HG03066 (cell line): Measurements from ENCODE around the gene RASL12.
"Not testable (repeated sequence)": the region's sequence is repeated elsewhere in the genome, so short reads cannot be mapped to it uniquely, and the experiment has no call there.

ENCODE experiments used
- ATAC-seq: cut with Tn5 transposase; IDR thresholded peaks from one replicate; pipeline ENCODE4 v1.9.1; 2021; ENCODE audit warnings: low read depth; ENCODE audit not compliant: unreplicated experiment

RASL12 gene, protein sequence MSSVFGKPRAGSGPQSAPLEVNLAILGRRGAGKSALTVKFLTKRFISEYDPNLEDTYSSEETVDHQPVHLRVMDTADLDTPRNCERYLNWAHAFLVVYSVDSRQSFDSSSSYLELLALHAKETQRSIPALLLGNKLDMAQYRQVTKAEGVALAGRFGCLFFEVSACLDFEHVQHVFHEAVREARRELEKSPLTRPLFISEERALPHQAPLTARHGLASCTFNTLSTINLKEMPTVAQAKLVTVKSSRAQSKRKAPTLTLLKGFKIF

DNA sequence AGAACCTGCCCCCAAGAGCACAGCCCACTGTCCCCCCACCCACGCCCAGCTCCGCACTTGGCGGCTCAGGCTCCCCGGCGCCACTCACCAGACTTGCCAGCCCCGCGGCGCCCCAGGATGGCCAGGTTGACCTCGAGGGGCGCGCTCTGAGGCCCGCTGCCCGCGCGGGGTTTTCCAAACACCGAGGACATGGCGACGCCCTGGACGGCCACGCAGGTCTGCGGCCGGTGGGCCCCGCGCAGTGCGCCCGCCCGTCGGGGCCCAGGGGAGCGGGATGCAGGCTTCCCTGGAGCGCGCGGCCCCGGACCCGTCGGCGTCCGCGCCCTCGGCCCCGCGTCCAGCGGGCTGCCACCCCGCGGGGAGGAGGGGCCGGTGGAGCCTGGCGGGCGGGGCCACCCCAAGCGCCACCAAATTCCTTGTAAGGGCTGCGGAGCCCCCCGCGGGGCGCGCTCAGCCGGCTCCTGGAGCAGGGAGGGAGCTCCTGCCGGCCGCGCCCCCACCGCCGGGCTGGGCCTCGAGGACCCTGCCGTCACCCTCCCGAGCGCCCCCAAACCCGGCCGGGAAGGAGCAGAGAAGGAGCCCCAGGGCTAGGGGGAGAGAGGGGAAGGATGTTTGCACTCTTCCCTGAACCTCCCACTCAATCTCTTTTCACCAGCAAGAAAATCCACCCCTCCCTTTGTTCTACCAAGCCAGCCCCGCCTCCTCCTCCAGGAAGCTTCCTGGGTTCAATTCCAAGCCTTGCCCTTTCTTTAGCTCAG is at the start of gene RASL12:
TSS of gene RASL12 (minus strand) at position 347 of the 758 bp plus-strand sequence. CDS start at position 191, 156 bp downstream.
- ATAC-seq: no peak

DNA sequence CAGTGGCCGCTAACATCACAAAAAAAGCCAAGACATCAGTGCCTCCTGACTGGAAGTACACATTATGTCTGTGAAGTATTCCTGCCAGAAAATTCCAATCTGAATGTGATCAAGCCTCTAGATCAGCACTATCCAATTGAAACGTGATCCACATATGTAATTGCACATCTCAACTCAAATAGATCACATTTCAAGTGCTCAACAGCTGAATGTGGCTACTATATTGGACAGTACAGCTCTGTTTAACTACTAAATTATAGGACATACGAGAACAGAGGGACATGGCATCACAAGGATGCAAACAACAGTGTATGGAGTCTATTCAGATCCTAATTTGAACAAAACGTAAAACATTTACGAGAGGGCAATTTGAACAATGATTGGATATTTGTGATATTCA is 47.8 kb upstream of the RASL12 start:
- ATAC-seq: no peak

DNA sequence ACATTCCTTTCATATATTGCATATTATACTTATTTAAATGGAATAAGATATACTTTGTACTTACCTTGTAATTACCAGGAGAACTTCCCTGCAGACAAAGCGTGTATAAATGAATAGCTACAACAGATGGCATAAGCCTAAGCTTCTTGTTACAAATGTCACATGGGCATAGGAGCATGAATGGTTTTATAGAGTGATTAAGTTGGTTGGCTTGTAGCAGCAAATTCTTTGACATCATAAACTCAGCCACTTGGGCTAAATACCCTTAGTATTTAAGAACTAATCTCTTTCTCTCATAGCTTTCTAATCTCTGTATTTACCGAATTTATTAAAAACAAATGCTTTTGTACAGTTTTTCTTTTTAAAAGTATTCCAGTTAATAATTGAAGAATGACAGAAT is 47.3 kb upstream of the RASL12 start, which contains the start of gene UBAP1L:
TSS of gene UBAP1L (minus strand) at position 115 of the 400 bp plus-strand sequence. CDS start 8,985 bp downstream, outside the sequence.
- ATAC-seq: no peak

DNA sequence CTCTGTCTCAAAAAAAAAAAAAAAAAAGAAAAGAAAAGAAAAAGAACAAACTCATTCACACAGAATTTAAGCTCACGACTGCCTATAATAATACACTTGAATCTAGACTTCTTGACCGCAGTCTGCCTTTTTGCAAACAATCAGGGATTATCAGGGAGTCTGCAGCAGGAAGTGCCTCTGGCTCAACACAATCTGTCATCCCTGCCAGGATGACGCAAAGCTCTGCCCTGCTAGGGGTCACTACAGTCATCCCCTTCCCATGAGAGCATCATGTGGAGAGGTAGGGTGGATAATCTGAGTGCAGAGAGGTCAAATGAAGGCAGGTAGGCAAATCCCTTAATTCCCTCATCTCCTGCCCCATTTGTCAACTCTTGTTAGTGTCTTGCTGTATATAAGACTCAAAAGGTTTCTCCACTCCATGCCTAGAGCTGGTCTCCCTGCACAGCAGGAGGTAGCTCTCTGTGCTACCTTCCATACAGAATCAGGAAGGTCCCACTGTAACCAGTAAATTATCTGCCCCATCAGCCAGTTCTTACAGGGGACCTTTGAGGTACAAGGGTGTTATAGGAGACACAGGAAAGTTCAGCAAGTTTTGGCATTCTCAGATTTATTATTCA is 43.0 kb upstream of the RASL12 start:
- no peak for ATAC-seq

DNA sequence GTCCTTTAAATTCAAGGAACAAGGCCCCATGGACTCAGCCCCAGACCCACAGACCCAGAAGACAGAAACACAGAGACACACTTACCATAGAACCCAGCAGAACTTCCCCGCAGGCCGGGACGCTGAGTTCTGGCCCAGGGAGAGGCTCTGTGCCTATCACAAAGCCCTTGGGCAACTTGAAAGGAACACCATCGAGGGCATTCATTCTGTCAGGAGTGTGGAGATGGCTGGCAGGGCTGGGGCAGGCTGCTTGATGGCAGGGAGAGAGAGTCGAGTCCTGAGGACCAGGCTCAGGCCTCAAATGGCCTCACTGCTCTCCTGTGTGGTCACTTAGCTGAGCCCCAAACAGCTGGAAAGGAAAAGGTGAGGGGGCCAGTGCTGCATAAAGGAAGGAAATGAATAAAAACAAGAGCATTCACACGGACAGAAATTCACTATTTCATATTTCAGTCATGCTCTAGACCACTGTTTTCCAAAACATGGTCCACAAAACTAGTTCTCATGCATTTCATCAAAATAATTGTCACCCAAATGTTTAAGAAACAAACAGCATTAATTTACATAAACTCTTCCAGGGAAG is 38.3 kb upstream of the RASL12 start:
- no peak for ATAC-seq

DNA sequence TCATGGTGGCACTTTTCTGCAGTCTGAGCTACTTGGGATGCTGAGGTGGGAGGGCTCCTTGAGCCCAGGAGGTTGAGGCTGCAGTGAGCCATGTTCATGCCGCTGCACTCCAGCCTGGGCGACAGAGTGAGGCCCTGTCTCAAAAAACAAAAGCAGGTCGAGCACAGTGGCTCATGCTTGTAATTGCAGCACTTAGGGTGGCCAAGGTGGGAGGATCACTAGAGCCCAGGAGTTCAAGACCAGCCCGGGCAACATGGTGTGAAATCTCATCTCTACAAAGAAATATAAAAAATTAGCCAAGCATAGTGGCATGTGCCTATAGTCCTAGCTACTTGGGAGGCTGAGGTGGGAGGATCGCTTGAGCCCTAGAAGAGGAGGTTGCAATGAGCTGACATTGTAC is 37.2 kb upstream of the RASL12 start:
- no peak for ATAC-seq

DNA sequence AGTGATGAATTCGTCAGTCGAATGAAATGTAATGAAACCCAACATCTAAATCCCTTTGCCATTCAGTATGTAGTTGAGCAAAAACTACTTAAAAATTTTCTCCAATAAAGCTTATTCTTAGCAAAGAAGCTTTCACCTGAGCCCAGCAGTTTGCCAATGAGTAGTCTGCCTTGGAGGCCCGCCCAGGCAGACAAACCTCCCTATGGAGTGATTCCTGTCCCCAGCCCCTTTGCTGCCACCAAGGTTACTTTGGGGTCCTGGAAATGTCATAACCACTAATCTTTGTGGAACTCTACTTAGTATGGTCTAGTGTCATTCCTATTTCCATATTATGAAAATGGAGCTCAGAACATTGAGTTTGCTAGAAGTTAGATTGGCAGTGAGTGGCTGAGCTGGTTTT is 35.1 kb upstream of the RASL12 start:
- no peak for ATAC-seq

DNA sequence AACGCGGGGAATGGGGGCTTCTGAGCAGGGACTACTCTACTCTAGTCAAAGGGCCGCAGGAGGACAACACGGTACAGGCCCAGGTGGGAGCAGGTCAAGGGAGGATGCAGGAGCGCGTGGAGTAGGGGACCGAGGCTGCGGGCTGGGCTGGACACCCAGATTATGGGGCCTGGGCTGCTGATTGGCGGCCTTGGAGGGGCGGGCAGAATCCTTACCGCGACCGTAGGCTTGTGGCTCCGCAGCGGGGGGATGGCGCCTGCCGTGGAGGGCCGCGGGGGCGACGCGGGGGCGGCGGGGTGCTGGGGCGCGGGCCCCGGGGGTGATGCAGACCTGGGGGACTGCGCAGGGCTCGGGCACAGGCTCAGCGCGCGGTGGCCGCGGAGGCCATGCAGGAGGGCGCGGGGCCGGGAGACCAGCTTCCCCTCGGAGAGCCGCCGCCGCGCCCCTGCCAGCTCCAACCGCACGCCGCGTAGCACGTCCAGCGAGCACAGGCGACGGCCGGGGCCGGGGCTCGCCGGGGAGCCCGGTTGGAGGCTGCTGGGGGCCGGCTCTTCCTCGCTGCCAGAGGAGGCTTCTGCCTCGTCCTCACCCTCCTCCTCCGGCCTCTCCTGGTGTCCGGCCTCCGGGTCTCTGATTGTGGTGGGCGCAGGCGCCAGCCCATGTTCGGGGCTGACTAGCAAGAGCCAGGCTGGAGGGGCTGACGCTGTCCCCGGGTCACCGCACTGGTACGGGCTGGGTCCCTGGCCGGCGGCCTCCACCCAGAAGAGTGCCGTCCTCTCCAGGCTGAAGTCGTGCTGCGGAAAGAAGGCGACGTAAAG is 34.3 kb upstream of the RASL12 start:
- ATAC-seq: no peak

DNA sequence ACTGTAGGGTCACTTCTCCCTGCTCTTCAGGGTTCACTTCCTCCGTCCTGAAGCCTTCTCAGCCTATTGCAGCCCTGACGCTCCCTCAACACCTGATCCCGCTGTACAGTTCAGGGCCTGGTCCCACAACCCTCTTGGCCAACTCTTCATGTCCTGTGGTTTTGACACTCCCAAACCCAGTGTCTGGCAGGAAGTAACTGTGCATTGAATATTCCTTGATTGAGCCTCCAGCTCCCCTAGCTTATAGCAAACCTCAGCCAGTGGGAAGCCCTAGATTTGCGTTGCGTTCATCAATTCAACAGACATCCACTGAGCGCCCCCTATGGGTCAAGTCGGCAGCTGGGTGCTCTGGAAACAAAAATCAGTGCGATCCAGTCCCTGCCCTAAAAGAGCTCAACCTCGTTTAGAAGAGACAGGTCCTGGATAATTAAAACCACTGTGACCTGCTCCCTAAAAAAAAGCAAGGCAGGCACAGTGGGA is 33.7 kb upstream of the RASL12 start:
- no peak for ATAC-seq

DNA sequence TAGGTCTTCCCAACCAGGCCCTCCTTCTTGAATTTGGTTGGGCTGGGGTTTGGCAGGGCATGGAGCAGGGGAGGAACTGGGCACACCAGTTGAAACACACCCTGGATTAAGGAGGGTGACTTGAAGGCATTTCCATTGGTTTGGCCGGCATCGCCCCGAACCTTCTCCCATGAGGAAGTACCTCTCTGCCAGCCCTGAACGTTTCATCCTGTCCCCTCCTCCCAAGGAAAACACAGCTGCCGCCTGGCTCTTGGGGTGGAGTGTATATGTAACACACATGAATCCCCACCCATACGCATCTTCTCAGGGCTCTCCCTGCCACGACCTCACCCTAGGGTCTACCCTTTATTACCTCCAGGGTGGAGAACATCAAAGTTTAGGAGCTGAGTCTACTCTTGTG is 32.7 kb upstream of the RASL12 start:
- ATAC-seq: no peak

DNA sequence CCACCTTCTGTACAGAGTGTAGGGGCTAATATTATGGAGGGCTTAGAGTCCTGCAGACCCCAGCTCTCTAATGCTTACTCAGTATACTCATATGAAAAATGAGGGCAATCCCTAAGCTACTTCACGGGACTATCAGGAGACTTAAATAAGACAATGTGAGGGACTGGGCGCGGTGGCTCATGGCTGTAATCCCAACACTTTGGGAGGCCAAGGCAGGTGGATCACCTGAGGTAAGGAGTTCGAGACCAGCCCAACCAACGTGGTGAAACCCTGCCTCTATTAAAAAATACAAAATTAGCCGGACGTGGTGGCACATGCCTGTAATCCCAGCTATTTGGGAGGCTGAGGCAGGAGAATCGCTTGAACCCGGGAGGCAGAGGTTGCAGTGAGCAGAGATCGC is 32.0 kb upstream of the RASL12 start:
- not testable (repeated sequence) for ATAC-seq

DNA sequence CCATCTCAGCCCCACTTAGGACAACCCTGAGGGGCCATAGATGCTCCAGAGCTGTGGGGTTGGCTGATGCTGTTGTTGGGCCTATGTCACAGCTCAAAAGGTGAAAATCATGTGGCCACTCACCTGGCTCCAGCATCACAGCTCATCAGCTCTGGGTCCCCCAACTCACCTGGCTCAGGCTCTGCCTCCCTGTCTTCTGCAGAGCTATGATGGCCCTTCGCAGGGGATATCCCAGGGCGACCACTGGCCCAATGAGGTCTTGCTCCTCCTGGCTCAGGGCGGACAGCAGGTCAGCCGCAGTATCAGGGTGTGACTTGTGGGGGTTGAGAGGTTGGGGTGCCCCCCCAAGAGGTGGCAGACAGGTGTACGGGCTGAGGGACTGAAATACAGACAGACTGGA is 31.5 kb upstream of the RASL12 start:
- ATAC-seq: no peak

DNA sequence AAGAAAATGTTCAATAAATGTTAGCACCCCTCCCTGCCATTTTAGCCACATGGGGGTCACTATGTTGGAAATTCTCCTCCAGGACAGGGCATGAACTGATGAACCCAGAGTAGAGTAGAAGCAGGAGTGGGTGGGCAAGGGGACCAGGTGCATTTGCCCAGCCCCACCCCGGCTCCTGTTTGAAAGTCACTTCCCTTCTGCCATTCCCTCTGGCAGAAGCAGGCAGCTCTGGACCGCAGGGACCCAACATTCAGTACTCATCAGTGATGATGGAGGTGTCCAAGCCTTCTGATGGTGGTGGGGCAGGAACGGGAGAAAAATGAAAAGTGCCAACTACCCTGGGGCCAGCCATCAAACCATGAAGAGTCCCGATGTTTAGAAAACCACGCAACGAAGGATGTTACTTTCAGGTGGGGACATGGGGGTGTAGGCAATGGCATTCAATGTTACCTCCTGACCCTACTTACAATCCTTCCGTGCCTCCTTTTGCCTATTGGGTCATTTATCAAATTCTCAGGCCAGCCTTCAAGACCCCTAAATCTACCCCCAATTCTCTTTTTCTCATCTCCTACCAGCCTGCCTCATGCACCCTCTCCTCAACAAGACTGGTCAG is 30.0 kb upstream of the RASL12 start:
- ATAC-seq: no peak

DNA sequence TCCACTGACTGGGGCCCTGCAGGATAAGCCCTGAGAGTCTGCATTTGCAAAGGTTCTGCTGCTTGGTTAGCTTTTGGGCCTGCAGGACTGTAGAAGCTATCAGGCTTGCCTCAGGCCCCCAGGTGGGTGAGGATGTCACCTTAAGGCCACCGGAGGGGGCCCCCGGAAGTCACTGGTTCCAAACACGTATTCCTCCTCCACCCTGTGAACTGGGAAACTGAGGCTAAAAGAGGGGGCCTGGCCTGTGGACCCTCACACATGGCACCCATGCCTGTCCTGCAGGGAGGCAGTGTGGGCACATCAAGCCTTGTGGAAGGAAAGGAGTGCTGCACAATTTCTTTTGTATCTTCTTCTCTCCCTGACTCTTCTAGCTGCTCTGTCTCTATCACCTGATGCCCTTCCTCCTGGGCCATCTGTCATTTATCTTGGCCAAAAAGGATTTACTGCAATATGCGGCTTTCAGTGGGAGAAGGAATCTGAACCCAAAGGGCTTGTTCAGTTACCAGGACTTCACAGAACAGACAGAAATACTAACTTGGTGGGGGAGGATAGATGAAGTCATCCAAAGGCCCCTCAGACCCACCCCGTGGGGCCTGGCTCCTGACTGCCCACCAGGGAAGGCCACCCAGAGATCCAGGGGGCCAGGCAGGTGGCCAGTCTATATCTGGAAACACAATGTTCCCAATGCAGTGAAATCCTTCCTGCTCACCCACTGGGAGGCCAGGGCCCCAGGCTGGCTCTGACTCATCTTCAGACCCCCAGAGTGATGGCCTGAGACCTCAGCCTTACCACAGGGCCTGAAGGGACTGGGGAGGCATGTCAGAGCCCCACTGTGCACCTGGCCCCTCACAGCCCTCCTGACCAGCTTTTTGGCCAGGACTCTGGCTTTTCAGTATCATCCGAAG is 28.9 kb upstream of the RASL12 start:
- no peak for ATAC-seq

DNA sequence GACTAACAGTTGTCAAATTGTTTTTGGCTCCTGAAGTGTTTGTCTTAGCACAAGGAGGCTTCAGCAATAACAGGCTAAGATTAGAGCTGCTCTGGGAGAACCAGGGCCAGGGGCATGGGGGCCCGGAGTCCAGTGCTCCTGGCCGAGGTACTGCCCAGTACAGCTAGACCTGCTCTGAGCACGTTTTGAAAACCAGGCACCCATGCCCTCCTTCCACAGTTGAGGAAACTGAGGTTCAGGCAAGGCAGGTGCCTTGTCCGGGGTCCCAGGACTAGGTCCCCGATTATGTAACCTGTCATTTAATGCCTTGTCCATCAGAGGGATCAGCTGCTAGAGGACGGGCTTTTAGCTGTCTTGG is 27.9 kb upstream of the RASL12 start:
- ATAC-seq: no peak

DNA sequence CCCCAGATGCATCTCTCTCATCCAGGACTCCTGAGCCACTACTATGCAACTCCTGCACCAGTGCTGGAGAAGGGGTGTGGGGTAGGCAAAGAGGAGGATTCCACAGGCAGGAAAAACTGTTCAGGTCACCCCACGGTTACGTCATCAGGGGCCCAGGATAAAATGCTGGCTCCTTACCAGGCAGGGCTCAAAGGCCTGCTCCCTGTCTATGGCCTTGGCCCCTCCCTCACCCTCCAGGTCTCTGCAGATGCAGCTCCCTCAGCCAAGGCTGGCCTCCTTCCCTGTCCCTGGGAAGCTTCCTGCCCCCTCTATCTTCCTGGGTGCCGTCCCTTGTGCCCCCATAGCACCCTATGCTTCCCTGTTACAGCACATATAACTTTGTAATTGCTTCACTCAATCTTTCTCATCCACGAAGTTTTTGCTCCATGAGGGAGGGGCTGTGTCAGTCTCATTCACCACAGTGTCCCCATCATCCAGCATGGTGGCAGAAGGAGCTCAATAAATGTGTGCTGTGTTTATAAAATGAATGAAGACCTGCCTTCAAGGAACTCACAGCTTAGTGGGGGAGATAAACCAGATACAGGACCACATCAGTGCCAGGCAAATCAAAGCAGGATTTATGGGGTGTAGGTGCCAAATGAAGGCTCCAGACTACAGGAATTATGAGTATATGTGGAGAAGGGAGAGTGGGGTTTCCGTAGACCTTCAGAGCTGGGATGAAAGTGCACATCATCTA is 27.4 kb upstream of the RASL12 start:
- ATAC-seq: no peak

DNA sequence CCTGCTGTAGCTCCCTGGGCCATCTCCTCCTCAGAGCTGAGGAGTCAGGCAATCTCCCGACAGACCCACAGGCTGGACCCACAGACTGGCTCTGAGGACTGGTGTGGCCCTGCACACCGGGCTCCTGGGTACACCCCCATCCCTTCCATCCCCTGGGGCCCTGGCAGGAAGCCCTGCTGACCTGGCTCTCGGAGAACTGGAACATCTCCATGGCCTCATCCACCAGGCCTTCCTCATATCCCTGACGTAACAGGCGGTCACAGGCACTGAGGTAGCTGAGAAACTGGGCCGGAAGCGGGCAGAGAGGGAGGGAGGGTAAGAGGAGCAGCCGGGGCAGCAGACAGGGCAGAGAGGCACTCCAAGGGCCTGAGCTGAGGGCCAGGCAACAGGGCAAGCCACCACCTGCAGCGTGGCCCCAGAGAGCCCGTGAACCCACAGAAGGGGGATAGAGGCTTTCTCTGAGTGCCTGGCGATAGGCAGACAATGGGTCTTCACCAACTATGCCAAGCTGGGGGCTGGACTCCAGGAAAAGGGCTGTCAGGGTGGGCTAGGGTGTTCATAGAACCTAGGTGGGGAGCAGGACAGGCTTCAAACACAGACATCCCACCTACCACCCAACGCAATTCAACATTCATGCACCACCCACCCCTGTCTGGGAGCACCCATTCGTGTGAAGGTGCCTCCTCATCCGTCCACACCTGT is 26.7 kb upstream of the RASL12 start:
- ATAC-seq: no peak

DNA sequence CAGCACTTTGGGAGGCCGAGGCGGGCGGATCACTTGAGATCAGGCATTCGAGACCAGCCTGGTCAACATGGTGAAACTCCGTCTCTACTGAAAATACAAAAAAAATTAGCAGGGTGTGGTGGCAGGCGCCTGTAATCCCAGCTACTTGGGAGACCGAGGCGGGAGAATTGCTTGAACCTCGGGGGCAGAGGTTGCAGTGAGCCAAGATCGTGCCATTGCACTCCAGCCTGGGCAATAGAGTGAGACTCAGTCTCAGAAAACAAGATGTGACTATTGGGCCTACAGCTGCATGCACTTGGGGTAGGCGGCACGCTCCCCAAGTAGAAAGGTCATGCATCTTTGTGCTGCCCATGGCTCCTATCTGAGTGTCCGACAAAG is 26.0 kb upstream of the RASL12 start:
- not testable (repeated sequence) for ATAC-seq
